Islet of Langerhans (tissue), 1 donor: ENCODE results near the gene PLEKHO1.

Source experiments
- FAIRE-seq: peaks from one replicate; lab custom pipeline; 2011; peaks lifted over from hg19 to GRCh38; lab: Jason Lieb, UNC

PLEKHO1 gene

DNA sequence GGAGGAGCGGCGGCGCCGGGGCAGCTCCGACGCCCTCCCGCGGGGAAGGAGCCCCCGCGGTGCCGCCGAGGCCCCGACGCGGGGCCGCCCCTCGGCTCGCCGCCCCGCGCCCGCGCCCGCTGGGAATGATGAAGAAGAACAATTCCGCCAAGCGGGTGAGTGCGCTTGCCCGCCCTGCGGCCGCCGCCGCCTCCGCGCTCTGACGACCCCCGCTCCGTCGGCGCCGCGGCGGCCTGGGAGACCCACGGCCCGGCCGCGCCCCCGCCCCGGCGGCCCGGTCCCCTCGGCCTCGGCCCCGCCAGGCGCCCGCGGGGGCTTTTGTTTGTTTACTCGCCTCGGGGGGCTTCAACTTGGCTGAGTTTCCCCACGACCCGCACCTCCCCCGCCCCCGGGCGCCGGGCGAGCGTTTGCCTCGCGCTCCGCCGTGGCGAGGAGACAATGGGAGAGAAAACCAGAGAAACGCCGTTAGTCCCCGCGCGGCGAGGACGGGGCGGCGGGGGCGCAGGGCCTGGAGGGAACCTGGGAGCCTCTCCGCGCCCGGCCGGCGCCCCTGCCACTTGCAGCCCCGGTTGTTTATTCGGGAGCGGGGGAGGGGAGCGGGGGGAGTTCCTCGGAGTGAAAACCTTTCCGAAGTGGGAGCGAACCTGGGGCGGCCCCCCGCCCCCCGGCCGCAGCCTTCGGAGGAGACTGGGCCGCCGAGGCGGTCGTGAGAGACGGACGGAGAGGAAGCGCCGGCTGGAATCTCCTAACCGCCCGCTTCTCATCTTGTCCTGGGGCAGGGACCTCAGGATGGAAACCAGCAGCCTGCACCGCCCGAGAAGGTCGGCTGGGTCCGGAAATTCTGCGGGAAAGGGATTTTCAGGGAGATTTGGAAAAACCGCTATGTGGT, 661 bp downstream of the PLEKHO1 start:
- FAIRE-seq = no peak

DNA sequence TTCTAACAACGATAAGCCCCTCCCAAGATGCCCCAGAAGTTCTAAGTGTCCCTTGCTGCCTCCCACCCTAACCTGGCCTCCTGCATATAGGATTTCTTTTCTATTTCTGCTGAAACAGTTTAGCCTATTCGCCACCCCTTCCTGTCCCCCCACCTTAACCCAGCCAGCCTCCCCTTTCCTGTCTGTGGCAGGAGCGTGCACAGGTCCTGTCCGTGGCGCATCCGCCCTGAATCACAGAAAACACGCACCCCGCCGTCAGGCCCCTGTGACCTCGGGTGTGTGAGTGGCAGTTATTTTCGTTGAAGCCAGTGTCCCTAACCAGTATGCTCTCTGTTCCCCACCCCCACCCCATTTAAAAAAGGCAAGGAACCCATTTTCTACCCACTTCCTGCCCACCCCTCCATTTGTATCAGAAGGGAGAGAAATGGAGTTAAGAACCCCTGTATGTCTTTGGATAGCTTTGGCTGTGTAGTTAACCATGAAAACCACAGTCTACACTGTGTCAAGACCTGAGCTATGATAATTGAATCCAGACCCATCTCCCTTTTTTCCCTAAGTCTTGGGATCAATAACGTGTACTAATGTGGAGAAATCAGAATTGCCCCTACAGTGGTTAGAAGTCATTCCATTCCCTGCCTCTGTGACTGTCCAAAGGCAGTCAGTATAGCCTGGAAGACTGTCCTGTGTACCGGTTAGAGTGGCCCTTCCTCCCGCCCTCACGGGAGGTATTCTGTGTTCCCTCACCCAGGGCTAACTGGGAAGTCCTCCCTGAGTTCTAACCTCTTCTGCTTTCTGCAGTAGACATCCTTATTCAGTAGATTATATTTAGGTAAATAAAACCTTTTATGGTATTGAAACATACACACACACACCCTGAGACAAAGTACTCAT, 1.8 kb downstream of the PLEKHO1 start:
- no peak for FAIRE-seq

DNA sequence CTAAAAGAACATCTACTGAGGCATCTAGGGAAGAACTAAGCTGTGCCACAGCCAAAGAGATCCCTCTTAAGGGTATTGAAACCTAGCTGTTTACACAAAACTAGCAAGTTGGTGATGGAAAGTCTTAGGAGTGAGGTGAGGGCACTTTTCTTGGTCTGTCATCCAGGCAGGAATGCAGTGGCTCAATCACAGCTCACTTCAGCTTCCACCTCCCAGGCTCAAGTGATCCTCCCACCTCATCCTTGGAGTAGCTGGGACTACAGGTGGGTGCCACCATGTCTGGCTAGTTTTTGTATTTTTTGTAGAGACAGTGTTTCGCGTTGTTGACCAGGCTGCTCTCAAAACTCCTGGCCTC, 2.4 kb downstream of the PLEKHO1 start:
- no peak for FAIRE-seq

DNA sequence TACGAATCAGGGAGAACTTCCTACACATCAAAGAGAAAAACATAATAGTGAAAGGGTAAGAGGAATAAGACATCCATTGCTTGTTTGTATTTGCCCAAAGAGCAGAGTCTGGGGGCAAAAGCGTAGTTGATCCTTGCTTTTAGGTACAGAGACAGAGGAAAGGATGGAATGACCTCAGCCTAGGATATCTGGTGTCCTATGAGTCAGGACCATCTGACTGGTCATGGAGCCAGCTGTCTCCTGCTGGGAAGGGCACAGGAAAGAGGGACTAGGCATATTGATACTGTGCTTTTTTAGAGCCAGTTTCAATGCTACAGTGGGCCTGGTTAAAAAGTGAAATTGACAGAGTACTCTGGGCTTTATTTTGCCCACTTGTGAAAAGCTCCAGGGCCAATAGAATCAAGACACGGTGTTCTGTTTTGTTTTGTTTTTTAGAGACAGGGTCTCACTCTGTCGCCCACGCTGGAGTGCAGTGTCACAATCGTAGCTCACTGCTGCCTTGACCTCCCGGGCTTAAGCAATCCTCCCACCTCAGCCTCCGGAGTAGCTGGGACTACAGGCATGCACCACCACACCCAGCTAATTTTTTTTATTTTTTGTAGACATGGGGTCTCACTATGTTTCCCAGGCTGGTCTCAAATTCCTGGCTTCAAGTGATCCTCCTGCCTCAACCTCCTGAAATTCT, 3.2 kb downstream of the PLEKHO1 start:
- no peak for FAIRE-seq

DNA sequence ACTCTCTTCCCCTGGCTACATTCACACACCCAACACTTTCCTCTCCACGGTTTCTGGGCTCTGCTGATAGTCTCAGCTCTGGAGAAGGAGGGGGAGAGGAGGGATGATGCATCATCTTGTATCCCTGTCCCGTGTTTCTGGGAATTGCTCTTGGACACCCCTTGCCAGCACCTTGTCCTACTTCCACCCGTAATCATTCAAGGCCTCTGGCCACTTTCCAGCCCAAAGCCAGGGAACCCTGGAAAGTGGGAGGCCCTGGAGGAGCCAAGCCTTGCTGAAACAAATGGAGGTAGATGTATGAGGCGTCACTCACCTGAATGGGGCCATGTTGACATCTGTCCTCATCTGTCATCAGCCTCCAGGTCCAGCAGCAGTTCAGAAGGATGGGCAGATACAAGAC, 4.4 kb downstream of the PLEKHO1 start:
- no peak for FAIRE-seq

DNA sequence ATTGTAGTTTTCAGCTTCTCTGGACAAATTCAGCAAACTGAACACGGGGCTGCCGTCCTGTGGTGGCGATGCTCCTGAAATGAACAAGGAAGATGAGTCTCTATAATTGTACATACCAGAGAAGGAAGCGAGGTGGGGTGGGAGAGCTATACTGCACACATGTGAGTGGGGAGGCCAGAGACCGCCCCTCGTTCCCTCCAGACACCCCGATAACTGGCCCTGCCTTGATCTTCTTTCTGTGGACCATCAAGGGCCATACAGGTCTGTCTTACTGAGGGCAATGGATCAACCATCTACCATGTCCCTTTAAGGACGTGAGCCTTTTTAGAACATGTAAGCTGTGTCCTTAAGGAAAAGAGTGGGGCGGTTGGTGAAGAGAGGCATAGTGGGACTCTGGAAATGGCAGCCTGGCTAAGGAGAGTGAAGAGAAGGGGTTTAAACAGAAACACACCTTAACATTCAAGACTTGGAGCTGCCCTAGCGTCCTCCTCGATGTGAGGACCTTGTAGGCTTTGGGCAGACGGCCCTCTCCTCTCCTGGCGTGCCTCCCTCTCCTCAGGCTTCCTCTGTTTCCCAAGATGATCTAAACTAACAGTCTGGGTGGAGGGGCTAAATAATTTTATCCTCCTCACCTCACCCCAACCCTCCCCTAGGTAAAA, 5.8 kb downstream of the PLEKHO1 start:
- FAIRE-seq = no peak

DNA sequence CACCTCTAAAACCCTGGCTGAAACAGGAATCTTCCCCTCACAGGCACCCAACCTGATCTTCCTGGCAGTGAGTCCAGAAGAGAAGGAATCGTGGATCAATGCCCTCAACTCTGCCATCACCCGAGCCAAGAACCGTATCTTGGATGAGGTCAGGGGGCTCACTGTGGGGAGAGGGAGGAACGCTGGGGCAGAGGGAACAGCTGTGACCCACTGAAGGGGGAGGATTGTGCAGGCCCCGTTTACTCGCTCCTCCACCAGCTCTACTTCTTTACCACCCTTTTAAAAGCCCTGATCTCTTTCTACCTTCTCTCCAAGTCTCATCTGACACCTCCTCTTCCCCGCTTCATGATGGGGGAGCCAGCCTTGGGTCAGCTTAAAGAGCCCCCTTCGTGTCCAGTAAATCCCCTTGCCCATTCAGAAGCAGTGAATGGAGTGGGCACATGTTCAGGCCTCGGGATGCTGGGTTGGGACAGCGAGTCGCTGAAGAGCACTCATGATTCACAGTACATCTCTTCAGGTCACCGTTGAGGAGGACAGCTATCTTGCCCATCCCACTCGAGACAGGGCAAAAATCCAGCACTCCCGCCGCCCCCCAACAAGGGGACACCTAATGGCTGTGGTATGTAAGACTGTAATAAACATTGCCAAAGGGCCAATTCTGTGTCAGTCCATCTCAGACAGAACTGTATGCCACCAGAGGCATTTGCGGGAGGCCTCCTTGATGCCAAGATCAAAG, 7.3 kb downstream of the PLEKHO1 start:
- no peak for FAIRE-seq

DNA sequence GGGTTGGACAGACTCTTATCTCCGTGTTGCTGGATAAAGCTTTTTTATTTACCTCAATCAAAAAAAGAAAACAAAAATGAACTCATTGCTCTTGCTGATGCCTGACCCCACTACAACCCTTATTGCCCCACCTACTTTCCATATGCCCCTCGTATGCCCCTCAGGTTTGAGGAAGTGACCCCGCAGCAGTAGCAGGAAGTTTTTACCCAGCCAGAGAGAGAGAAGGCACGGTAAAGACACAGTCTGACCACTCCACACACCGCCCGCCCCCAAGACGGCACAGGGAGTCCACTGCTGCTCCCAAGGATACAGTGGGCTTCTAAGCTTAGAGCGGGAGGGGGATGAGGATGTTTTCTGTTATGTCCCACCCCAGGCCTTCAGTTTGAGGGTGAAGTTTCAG, 9.8 kb downstream of the PLEKHO1 start:
- FAIRE-seq = no peak

DNA sequence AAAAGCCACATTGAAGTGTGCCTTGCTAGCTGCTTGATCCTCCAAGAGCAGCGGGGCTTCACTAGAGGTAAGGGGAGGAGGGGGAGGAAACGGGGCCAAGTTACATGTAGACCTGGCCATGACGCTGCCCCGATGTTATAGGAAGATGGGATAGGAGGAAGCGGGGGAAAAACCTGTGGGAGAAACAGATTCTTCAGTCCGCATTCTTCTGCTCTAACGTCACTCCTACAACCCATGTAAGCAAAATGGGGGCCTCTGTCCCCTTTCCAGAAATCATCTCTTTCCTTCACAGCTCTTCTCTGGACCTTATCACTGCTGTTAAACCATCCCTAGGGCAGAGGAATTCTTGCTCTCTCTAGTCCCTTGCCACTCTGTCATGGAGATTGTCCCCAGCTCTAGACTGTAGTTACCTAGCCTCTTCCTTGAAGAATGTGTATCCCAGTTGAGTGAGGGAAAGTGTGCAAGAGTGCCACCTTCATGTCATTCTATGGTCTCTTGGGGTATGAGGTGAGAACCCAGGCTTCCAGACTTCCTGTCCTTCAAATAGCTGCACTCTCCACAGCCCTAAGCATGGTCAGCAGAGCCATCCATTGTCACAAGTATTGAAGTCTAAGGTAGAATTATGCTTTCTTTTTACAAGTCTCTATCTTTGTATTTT, 11.4 kb downstream of the PLEKHO1 start:
- no peak for FAIRE-seq

DNA sequence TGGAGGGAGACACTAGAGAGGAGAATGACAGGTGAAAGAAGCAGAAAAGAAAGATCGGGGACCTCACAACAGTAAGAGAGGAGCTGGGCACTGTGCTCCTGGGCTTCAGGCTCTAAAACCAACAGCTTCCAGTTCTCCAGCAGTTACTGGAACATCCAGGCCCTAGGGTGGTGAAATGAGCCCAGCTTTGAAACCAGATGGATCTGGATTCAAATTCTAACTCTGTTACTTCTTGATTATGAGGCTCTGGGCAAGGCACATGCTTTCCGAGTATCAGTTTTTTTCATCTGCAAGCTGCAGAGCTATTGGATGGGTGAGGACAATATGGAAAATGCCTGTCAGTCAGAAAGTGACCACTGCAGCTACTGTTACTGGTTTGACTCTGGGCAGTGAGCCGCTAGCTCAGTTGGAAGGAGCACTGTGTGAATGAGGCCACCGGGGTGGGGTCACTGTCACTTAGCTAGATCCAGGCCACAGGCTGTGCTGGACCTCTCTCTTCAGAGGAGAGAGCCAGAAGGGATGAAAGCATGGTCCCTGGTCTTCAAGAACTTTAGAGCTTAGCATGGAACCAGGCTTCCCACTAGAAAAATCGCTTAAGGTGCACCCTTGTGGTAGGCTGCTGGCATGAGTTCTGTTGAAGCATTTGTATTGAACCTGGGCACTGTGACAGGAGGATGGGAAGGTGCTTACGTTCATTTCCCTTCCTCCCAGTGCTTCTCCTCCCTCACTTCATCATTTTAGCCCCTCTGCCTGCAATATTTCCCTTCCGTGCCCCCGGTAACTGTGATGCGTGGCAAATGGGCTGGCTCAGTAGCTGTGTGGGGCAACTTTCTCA, 12.2 kb downstream of the PLEKHO1 start:
- no peak for FAIRE-seq

DNA sequence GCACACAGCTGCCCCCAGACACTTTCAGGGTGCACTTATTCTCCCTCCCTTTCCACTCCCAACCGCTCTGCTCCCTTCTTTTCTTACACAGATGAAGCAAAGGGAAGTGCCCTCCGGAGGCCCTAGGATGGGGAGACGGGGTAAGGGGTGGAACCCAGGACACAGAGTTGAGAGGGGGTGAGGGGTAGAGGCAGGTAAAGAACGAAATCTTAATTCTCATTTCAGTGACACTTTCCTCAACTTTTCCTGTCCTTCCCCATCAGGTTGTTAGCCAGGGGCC, 12.8 kb downstream of the PLEKHO1 start:
- no peak for FAIRE-seq

DNA sequence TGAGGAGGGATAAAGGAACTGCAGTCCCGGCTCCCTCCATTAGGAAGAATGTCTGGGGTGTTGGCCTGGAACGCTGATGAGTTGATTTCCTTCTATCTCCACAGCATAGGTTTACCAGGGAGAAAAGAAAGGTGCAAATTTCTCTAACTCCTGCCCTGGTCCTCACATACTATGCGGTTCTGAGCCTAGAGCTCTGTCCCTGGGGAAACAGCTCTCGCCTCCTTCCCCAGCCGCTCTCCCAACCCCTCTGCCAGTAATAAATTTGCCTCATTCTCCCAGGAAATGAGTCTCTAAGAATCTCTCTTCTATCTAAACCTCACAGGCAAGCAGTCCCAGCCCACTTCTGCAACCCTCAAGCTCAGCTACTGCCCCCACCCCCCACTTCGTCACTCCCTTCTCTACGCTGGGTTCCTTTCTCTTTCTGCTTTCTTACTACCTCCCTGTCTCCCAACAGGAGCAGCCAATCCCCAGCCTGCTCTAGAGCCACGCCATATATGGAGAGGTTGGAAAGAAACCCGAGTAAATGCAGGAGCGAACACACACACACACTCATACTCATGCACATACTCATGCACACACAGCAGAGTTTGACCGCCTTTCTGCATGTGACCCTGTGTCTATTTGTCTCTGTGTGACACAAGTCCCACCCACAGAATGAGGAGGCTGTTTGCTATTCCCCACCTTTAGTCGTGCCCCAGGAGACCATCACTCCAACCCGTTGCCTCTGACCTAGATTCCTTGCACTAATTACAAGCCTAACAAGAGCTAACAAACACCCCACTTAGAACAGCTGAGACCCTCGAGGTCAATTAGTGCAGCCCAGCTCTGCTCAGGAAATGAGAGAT, 13.4 kb downstream of the PLEKHO1 start:
- FAIRE-seq = no peak

DNA sequence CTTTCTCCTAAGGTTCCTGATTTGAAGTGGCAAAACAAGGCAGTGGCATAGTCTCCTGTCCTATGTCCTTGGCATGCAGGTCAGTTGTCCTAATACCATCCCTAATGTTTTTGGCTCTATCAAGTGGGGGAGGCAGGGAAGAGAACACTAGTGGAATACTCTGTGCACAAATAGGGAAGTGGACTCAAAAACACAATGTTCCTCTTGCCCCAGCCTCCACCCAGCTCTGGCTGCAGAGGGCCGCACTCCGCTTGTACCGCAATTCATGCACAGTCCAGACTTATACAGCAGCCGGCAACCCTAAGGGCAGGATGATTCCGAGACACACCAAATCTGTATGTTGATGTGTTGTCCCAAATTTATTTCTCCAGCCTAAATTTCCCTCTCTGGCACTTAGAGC, 14.5 kb downstream of the PLEKHO1 start:
- FAIRE-seq = no peak

DNA sequence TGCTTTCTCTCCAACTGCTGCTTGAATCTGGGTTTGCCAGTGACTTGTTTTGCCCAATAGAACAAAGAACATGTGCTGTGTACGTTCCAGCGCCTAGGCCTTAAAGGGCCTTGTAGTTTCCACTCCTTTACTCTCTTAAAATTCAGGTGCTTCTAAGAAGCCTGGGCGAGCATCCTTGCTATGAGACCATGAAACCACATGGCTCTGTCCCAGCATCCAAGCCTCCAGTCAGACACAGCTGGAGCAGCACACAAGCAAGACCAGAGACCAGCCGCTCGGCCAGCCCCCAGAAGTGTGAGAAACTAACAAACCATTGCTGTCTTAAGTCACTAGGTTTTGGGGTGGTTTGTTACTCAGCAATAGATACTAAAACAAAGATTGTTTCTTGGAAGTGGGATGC, 15.1 kb downstream of the PLEKHO1 start:
- no peak for FAIRE-seq

DNA sequence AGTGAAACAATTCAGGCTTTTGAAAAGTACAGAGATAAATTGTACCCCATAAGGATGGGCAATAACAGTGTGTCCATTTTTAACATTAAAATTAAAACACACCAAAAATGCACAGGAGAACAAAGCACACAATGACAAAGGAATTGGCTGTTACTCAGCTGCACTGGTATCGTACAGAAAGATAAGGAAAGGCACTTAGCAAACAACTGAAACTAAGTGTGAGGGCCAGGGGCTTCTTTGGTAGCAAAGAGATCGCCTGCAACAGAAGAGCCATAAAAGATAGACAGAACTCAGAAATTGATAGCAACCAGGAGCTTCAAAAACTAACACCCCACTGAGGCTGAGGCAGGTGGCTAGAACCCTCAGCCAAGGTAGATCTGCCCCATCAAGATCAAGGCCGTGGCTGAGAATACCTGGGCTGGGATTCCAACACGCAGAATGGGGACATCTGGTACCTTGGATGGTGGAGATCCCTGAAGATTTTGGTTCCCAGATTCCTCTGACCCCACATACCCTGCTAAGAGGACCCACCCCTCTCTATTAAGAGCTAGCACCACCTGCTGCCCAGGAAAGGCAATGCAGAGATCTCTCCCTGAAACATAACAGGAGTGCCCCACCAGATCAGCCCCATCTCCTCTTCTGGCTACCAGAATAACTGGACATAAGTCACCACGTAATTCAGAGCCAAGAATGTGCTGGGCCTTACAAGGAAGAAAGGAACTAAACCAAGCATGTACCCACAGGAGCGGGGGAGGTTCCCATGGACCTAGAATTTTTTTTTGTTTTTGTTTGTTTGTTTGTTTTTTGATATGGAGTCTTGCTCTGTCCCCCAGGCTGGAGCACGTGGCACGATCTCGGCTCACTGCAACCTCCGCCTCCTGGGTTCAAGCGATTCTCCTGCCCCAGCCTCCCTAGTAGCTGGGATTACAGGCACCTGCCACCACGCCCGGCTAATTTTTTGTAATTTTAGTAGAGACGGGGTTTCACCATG, 16.2 kb downstream of the PLEKHO1 start:
- no peak for FAIRE-seq

DNA sequence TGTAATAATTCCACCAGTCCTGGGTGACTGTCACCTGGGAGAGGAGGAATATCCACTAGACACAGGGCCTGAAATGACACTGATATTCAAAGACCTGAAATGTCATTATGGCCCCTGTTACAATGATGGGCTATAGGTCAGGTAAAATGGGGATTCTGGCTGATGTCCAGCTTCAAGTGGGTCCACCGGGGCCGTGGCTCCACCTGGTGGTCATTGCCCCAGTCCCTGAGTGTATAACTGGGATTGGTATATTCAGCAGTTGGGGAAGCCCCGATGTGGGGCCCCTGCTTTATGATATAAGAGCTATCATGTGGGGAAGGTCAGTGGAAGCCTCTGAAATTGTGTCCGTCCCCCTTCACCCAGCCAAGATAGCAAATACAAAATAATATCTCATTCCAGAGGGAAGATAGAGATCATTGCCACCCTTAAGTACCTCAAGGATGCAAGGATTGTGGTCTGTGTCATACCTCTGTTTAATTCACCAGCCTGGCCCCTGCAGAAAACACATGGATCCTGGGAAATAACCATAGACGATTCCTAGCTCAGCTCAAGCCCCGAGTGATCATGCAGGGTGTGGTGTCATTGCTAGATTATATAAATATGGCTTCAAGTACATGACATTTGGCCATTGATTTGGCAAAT, 19.4 kb downstream of the PLEKHO1 start:
- FAIRE-seq = no peak

DNA sequence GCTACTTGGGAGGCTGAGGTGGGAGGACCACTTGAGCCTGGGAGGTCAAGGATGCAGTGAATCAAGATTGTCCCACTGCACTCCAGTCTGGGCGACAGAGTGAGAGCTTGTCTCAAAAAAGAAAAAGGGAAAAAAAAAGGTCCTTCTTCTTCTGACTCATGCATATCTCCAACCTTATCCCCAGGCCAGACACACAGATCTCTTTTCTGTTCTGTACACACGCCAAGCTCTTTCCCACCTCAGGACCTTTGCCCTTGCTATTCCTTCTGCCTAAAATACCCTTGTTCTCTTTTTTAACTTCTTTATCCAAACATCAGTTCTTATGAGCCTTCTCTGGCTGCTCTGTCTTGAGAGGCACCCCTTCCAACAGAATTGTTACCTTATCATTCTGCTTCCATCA, 22.1 kb downstream of the PLEKHO1 start:
- no peak for FAIRE-seq

DNA sequence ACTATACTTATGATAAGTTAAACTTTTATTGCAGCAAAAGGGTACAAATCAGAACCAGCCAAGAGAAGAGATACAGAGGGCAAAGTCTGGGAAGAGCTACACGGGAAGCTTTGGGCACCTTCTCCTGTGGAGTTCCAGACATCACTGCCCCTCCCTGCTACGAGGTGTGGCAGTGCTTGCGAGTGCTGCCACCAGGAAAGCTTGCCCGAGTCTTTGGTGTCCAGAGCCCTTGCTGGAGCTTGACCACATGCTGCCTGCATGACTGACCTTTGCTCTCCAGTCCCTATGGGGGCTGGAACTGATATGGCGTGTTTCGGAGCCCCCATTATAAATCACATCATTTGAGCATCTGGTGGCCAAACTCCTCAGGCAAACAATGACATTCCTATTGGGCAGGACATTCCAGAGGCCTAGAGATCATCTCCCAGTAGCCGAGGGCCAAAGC, 23.4 kb downstream of the PLEKHO1 start:
- FAIRE-seq = no peak
